Naive thymus-derived CD8-positive, alpha-beta T cell (primary cell): Measurements from ENCODE around the gene ZSWIM3. TPM values are rescaled to one million over a fixed set of nuclear protein-coding genes. Genes with fewer than 3 reads are reported as not detected.
A peak's percentile ranks its signal among the peaks of the same experiment; 100 is the strongest.

Experiments used
- ATAC-seq, 2 donors: fragments of 150-1000 bp; cut with Tn5 transposase in 1 of 2; sonication (Bioruptor Pico), chemical (Tn5 transposase) in 1 of 2; 1 replicate in 1 of 2; 2 replicates in 1 of 2; pipeline ENCODE4 v1.10.0; 2021; ENCODE audit warnings: mild to moderate bottlenecking in 2 of 2, moderate library complexity in 2 of 2
- POLR2A ChIA-PET: fragments of 350-600 bp; sonication (Branson Sonifier 250); formaldehyde crosslinking; loops from one replicate; lab custom pipeline; 2021; ENCODE audit warnings: antibody characterized with exemption; lab: Charles Lee
- DNase-seq, 10 donors: peaks; one replicate each; pipeline versions ENCODE4 v3.0.0 to v3.0.0-alpha.2; 2020 to 2022
- H3K27ac Mint-ChIP-seq, 10 donors: one replicate each; pipeline ENCODE4 v1.8.0; 2020 to 2022; ENCODE audit warnings: mild to moderate bottlenecking in 10 of 10, mixed read lengths in 10 of 10, moderate library complexity in 4 of 10, inconsistent platforms in 1 of 10
- H3K27me3 Mint-ChIP-seq, 5 donors: one replicate each; pipeline ENCODE4 v1.8.0; 2021 to 2022; ENCODE audit warnings: mixed read lengths in 5 of 5
- H3K36me3 Mint-ChIP-seq, 3 donors: one replicate each; pipeline ENCODE4 v1.8.0; 2020 to 2022; ENCODE audit warnings: mixed read lengths in 3 of 3, mild to moderate bottlenecking in 2 of 3, inconsistent platforms in 1 of 3
- H3K4me1 Mint-ChIP-seq, 4 donors: one replicate each; pipeline ENCODE4 v1.8.0; 2021 to 2022; ENCODE audit warnings: mixed read lengths in 4 of 4
- H3K4me3 Mint-ChIP-seq, 10 donors: one replicate each; pipeline ENCODE4 v1.8.0; 2020 to 2022; ENCODE audit warnings: mild to moderate bottlenecking in 10 of 10, mixed read lengths in 10 of 10, moderate library complexity in 6 of 10, inconsistent platforms in 1 of 10
- H3K9me3 Mint-ChIP-seq, 9 donors: one replicate each; pipeline ENCODE4 v1.8.0; 2020 to 2022; ENCODE audit warnings: mixed read lengths in 9 of 9, mild to moderate bottlenecking in 3 of 9, inconsistent platforms in 1 of 9, moderate library complexity in 1 of 9
- polyA plus RNA-seq, 3 donors: library from polyadenylated mRNA; unstranded; fragments of 300-500 nt; fragmentation: Illumina TruSeq; gene quantifications; one replicate each; pipeline ENCODE4 v1.2.3, GENCODE V29; 2021
- total RNA-seq, 8 experiments: library from RNA in 2 of 8; stranded (reverse) in 2 of 8; gene quantifications; one replicate each; pipeline ENCODE4 v1.2.3 and lab custom pipeline; 2021 to 2026

Gene ZSWIM3
- total and polyA plus RNA-seq, 5 experiments from 2014 or later = 0.35 to 4.4 (median 2.1) TPM

DNA sequence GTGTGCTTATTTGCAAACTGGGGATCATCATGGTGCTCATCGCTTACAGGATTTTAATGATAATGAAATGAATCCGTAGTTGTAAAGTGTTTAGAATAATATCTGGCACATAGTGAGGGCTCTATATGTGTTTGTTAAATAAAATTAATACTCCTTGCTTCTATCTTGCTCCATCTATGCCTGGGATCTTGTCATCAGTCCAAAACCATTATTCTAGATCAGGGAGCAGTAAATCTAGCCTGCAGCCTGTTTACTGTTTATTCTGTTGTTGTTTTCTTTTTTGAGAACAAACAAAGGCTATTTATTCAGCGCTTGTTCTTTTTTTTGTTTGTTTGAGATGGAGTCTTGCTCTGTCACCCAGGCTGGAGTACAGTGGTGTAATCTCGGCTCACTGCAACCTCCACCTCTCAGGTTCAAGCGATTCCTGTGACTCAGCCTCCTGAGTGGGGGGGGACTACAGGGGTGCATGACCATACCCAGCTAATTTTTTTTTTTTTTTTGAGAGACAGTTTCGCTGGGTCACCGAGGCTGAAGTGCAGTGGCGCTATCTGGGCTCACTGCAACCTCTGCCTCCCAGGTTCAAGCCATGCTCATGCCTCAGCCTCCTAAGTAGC lies 8.3 kb upstream of the ZSWIM3 start:
- ATAC-seq = no peak

DNA sequence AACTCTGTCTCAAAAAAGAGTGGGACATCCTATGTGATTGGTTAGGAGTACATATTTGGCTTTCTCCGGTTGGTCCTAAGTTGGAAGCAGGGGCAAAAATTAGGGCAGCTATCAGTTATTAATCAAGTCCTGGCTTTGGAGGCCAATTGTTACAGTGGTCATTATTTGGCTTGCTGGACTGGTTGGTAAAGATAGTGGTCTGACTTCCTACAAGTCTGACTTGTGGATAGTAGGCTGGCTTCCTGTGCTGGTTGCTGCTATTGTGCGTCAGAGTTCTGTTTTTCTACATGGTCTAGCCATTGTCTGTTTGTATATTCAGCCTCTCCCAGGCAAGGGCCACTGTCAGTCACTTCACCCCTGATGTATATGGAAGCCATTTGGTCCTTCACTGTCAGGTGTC lies 7.2 kb upstream of the ZSWIM3 start:
- DNase-seq (no peak), ATAC-seq (no peak)
- Mint-ChIP-seq H3K27ac (no peak overlapping the region), H3K36me3 (peaks cover 0 to 76% (median 23%) of the 10 kb centered on the region in 3 donors), H3K4me1 (peaks cover 4 to 25% (median 19%) of the 10 kb centered on the region in 4 donors), H3K9me3 (no peaks in the 10 kb centered on the region), H3K27me3 (no peaks in the 10 kb centered on the region), H3K4me3 (no peak overlapping the region)
- POLR2A ChIA-PET = no interaction called here

More for the DNA sequence above, 8.3 kb upstream of the ZSWIM3 start:
- Mint-ChIP-seq H3K4me3 (no peak overlapping the region), H3K4me1 (peaks cover 1 to 14% (median 11%) of the 10 kb centered on the region in 4 donors), H3K27ac (peak overlapping the region in 3 of 10 donors; percentile 5 to 79 (median 37)), H3K9me3 (no peaks in the 10 kb centered on the region), H3K36me3 (peaks cover 0 to 81% (median 23%) of the 10 kb centered on the region in 3 donors), H3K27me3 (no peaks in the 10 kb centered on the region)
- POLR2A ChIA-PET = interaction anchor here (0.9 kb wide), 1 partner anchor 15 kb away, joined by 4 read pairs; no protein-coding TSS in a partner anchor
- DNase-seq = no peak

DNA sequence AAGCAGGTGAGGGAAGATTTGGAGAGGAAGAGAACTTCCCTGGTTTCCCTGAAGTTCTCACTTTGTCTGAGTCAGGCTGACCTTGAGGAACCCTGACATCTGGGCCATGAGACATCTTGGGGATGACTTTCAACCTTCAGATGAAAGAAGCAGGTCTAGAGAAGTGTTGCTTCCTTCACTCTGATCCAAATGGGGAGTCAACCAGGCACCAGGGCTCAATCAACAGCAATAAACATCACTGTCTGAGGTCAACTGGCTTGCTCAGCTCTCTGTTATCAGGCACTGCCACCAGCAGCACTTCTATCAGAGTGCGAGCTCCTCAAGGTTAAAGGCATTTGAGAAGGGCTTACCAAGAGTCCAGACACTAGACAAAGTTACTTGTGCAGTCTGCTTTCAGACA lies 6.5 kb upstream of the ZSWIM3 start:
- H3K4me1 Mint-ChIP-seq = peaks cover 6 to 30% (median 22%) of the 10 kb centered on the region in 4 donors
- DNase-seq (no peak), ATAC-seq (no peak)
- peak overlapping the region in 1 of 10 donors; percentile 15 for H3K4me3 Mint-ChIP-seq
- no peaks in the 10 kb centered on the region for H3K27me3 Mint-ChIP-seq
- H3K36me3 Mint-ChIP-seq = peaks cover 0 to 69% (median 23%) of the 10 kb centered on the region in 3 donors
- H3K27ac Mint-ChIP-seq = no peak overlapping the region
- POLR2A ChIA-PET = interaction anchor here (0.6 kb wide), 1 partner anchor 39 kb away, joined by 3 read pairs; no protein-coding TSS in a partner anchor
- no peaks in the 10 kb centered on the region for H3K9me3 Mint-ChIP-seq

DNA sequence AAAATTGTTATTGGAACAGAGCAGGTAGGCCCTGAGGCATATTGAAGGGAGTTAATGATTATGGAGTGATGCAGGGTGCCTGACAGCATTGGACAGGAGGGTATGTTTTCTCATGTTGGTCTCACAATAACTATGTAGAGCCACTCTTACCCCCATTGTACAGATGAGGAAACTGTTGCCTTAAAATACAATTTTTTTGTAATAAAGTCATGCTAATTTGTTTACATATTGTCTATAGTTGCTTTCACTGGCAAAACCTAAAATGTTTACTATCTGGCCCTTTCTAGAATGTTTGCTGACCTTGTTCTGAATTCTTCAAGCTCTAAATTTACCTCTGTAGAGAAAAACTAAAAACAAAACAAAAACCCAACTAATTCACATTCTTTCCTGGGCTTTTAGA lies 5.9 kb upstream of the ZSWIM3 start:
- H3K9me3 Mint-ChIP-seq = no peaks in the 10 kb centered on the region
- H3K4me1 Mint-ChIP-seq = peaks cover 6 to 36% (median 28%) of the 10 kb centered on the region in 4 donors
- POLR2A ChIA-PET = interaction anchor here (0.7 kb wide), 1 partner anchor 13 kb away, joined by 4 read pairs; no protein-coding TSS in a partner anchor
- DNase-seq (no peak), ATAC-seq (no peak)
- peak overlapping the region in 1 of 10 donors; percentile 20 for H3K4me3 Mint-ChIP-seq
- H3K36me3 Mint-ChIP-seq = peaks cover 0 to 63% (median 22%) of the 10 kb centered on the region in 3 donors
- no peak overlapping the region for H3K27ac Mint-ChIP-seq
- H3K27me3 Mint-ChIP-seq = no peaks in the 10 kb centered on the region

DNA sequence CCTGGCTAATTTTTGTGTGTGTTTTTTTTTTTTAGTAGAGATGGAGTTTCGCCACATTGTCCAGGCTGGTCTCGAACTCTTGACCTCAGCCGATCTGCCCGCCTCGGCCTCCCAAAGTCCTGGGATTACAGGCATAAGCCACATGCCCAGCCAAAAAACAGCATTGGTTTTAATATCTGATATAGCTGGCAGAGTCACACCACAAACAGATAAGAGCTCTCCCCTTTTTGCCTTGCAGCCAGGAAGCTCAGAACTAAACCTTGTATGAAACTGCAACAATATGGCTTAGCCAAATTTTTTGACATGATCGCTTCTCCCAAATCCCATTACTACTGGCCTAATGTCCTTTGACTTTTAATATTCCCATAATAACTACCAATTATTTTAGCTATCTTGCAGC lies 5.1 kb upstream of the ZSWIM3 start:
- H3K4me3 Mint-ChIP-seq = peak overlapping the region in 1 of 10 donors; percentile 29
- POLR2A ChIA-PET = interaction anchor here (0.7 kb wide), 1 partner anchor 13 kb away, joined by 4 read pairs; no protein-coding TSS in a partner anchor
- H3K9me3 Mint-ChIP-seq = no peaks in the 10 kb centered on the region
- peaks cover 0 to 58% (median 21%) of the 10 kb centered on the region in 3 donors for H3K36me3 Mint-ChIP-seq
- no peak for DNase-seq
- H3K4me1 Mint-ChIP-seq = peaks cover 8 to 40% (median 34%) of the 10 kb centered on the region in 4 donors
- no peak for ATAC-seq
- H3K27ac Mint-ChIP-seq = peak overlapping the region in 2 of 10 donors; percentile 21 to 72
- no peaks in the 10 kb centered on the region for H3K27me3 Mint-ChIP-seq

DNA sequence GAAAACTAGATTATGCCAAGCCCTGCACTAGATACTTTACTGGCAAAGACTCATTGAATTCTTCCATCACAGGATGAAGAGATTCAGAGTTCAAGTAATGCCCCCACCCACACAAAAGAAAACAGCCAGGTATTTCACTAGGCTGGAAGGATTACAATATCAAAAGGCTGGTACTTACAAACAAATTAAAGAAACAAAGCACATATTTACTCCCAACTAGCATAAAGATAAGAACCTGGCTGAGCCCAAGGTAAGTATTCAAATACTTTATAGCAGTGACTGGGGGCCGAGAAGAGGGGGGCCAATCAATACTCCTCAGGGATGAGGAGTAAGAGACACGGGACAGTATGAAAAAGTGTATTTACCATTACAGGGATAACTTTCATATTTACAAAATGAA lies 3.9 kb upstream of the ZSWIM3 start:
- Mint-ChIP-seq H3K4me1 (peaks cover 11 to 50% (median 45%) of the 10 kb centered on the region in 4 donors), H3K4me3 (peak overlapping the region in 1 of 10 donors; percentile 74), H3K36me3 (peaks cover 0 to 50% (median 19%) of the 10 kb centered on the region in 3 donors), H3K9me3 (no peaks in the 10 kb centered on the region), H3K27ac (no peak overlapping the region), H3K27me3 (no peaks in the 10 kb centered on the region)
- POLR2A ChIA-PET = no interaction called here
- ATAC-seq (no peak), DNase-seq (no peak)

DNA sequence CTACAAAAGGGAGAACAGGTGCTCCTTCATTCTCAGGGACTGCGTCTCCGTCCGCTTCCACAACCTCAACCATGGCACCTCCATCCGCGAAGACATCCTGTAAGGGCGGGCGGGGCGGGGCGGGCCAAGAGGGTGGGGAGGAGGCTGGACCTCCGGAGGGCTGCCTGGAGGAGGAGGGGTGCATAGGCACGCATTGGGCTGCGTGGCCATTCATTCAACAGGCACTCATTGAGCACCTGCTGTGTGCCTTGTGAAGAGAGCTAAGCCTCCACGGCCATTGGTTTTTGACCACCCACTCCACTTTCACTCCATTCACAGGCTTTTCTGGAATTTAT lies 435 bp downstream of the ZSWIM3 start:
- H3K9me3 Mint-ChIP-seq = no peaks in the 10 kb centered on the region
- peaks cover 0 to 24% (median 4%) of the 10 kb centered on the region in 3 donors for H3K36me3 Mint-ChIP-seq
- peak overlapping the region; percentile 94 to 97 (median 96) for H3K4me3 Mint-ChIP-seq
- POLR2A ChIA-PET = interaction anchor here (0.7 to 5.4 kb wide), 8 partner anchors 18 to 113 kb away, joined by 3 to 71 read pairs (median 20); partner anchors contain the start of genes CTSA, NEURL2, PCIF1 and SNX21
- peak in 2 of 10 donors; percentile 7 for DNase-seq
- peaks cover 21 to 62% (median 58%) of the 10 kb centered on the region in 4 donors for H3K4me1 Mint-ChIP-seq
- H3K27me3 Mint-ChIP-seq = no peaks in the 10 kb centered on the region
- H3K27ac Mint-ChIP-seq = peak overlapping the region; percentile 96 to 99 (median 98)
- peak in 1 of 2 donors; percentile 14 for ATAC-seq

DNA sequence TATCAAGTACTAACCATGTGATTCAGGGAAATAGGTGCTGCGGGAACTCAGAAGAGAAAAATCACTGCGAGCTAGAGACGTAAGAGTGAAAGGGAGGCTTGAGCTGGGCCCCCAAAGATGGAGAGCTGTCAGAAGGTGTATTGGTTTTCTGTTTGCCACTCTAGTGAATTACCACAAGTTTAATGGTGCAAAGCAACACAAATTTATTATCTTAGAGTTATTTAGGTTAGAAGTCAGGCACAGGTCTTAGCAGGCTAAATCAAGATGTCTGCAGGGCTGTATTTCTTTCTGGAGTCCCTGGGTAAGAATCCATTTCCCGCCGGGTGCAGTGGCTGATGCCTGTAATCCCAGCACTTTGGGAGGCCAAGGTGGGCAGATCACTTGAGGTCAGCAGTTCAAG lies 2.5 kb downstream of the ZSWIM3 start:
- DNase-seq = no peak
- Mint-ChIP-seq H3K36me3 (peaks cover 0 to 9% (median 0%) of the 10 kb centered on the region in 3 donors), H3K9me3 (no peaks in the 10 kb centered on the region), H3K4me3 (no peak overlapping the region), H3K4me1 (peaks cover 21 to 48% (median 45%) of the 10 kb centered on the region in 4 donors), H3K27me3 (no peaks in the 10 kb centered on the region), H3K27ac (peak overlapping the region in 1 of 10 donors; percentile 59)
- POLR2A ChIA-PET = no interaction called here
- ATAC-seq = no peak

DNA sequence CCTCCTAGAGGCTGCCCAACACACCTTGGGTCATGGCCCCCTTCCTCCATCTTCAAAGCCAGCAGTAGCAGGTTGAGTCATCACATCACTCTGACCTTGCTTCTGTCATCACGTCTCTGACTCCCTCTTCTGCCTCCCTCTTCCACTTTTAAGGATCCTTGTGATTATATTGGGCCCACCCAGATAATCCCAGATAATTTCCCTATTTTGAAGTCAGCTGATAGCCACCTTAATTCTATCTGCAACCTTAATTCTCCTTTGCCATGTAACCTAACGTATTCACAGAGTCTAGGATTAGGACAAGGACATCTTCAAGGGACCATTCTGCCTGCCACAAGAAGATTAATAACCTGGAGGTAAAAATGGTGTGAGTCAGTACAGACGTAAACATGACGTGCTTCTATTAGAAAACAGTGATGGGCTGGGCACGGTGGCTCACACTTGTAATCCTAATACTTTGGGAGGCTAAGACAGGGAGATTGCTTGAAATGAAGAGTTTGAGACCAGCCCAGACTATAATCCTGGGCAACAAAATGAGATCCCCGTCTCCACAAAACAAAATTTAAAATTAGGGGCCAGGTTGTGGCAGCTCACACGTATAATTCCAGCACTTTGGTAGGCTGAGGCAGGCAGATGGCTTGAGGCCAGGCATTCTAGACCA lies 3.3 kb downstream of the ZSWIM3 start:
- POLR2A ChIA-PET = interaction anchor here (0.7 to 1.3 kb wide), 2 partner anchors 36 to 75 kb away, joined by 4 to 8 read pairs; partner anchors contain the start of gene PCIF1
- Mint-ChIP-seq H3K36me3 (peaks cover 0 to 9% (median 0%) of the 10 kb centered on the region in 3 donors), H3K27me3 (no peaks in the 10 kb centered on the region), H3K4me1 (peaks cover 21 to 41% (median 40%) of the 10 kb centered on the region in 4 donors), H3K4me3 (peak overlapping the region in 3 of 10 donors; percentile 8 to 45 (median 32)), H3K27ac (no peak overlapping the region), H3K9me3 (no peaks in the 10 kb centered on the region)
- DNase-seq (no peak), ATAC-seq (no peak)

DNA sequence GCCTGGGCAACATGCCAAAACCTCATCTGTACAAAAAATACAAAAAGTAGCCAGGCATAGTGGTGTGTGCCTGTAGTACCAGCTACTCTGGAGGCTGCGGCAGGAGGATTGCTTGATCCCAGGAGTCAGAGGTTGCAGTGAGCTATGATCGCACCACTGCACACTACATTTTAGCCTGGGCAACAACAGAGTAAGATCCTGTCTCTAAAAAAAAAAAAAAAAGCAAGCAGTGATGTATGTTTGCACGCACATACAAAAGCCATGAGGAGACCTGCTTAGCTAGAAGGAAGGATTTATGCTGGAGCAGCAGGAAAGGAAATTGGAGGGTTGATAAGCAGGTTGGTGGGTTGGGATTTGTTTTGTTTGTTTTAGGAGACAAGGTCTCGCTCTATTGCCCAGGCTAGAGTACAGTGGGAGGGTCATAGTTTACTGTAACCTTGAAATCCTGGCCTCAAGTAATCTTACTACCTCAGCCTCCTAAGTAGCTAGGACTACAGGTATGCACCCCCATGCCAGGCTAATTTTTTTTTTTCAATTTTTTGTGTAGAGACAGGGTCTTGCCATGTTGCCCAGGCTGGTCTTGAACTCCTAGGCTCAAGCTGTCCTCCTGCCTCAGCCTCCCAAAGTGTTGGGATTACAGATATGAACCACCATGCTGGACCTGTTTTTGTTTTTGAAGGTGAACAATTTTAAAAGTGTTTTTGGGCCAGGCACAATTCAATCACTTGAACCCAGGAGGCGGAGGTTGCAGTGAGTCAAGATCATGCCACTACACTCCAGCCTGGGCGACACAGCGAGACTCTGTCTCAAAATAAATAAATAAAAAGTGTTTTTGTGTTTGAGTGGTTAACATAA lies 4.0 kb downstream of the ZSWIM3 start:
- Mint-ChIP-seq H3K9me3 (no peaks in the 10 kb centered on the region), H3K27ac (peak overlapping the region in 1 of 10 donors; percentile 65), H3K27me3 (no peaks in the 10 kb centered on the region), H3K4me3 (no peak overlapping the region), H3K4me1 (peaks cover 19 to 34% (median 33%) of the 10 kb centered on the region in 4 donors), H3K36me3 (peaks cover 0 to 9% (median 0%) of the 10 kb centered on the region in 3 donors)
- DNase-seq (no peak), ATAC-seq (no peak)
- POLR2A ChIA-PET = interaction anchor here (0.6 to 1.3 kb wide), 2 partner anchors 13 to 74 kb away, joined by 4 to 8 read pairs; partner anchors contain the start of gene PCIF1

DNA sequence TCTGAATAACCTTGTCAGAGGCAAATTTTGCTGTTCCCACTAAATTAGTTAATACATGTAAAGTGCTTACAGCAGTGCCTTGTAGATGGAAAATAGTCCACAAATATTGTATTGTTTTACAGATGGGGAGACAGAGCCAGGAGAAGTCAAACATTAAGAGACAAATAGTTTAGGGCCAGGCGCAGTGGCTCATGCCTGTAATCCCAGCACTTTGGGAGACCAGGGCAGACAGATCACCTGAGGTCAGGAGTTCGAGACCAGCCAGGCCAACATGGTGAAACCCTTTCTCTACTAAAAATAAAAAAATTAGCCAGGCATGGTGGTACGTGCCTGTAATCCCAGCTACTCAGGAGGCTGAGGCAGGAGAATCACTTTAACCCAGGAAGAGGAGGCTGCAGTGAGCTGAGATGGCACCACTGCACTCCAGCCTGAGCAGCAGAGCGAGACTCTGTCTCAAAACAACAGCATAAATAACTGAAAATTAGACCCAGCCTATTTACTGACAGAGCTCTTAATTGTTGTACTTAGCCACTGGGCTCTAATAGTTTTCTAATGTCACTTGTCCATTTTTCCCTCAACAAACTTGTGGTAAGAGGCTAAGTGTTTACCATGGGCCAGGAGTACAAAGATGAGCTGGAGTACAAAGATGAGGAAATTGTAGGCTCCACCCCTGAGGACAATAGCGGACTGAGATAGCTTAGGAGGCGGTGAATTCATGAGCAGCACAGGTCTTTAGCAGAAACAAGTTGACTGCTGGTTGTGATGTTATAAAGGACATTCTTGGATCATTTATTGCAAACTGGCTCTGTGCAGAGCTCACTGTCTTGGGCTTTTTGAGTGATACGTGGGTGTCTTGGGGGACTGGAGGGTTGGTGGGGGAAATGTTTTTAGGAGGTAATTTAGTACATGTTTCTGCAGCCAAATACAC lies 6.4 kb downstream of the ZSWIM3 start:
- no peak for ATAC-seq
- Mint-ChIP-seq H3K4me3 (no peak overlapping the region), H3K27me3 (no peaks in the 10 kb centered on the region), H3K9me3 (no peaks in the 10 kb centered on the region), H3K27ac (no peak overlapping the region), H3K4me1 (peaks cover 10 to 16% (median 15%) of the 10 kb centered on the region in 4 donors), H3K36me3 (peaks cover 0 to 11% (median 0%) of the 10 kb centered on the region in 3 donors)
- POLR2A ChIA-PET = interaction anchor here (0.5 to 0.7 kb wide), 2 partner anchors 43 to 108 kb away, joined by 3 to 6 read pairs; no protein-coding TSS in a partner anchor
- no peak for DNase-seq
